LNCAP (cell line): ENCODE measurements around the gene SCYGR7.

Experiments
- CTCF ChIP-seq: fragments of 450-650 bp; IDR thresholded peaks from 2 replicates; pipeline ENCODE4 v1.5.1; 2017; ENCODE audit warnings: mild to moderate bottlenecking

The SCYGR7 gene

GRCh38 chr2:227774895-227775842 is 47.0 kb downstream of the SCYGR7 start:
- no peak for TF ChIP-seq CTCF
